HepG2 (cell line): ENCODE data around the gene CDKN2C. TPM values are rescaled to one million over a fixed set of nuclear protein-coding genes. Genes with fewer than 3 reads are reported as not detected.
A peak's percentile ranks its signal among the peaks of the same experiment; 100 is the strongest.

Experiments
- ARID2 ChIP-seq: sonication (generic); formaldehyde crosslinking; IDR thresholded peaks from 2 replicates; pipeline ENCODE4 v1.8.1; 2022; ENCODE audit warnings: mild to moderate bottlenecking, missing genetic modification reagents, borderline replicate concordance
- FOXJ3 ChIP-seq: sonication (generic); formaldehyde crosslinking; IDR thresholded peaks from 2 replicates; pipeline ENCODE4 v1.4.0; 2020; ENCODE audit warnings: missing genetic modification reagents, mild to moderate bottlenecking, borderline replicate concordance
- FOXK2 ChIP-seq: fragments of 450-650 bp; IDR thresholded peaks from 2 replicates; pipeline ENCODE4 v1.6.1; 2016
- HMGA1 ChIP-seq: sonication (generic); formaldehyde crosslinking; conservative IDR thresholded peaks from 2 replicates; pipeline ENCODE4 v1.4.0; 2020; ENCODE audit warnings: missing genetic modification reagents
- KDM3A ChIP-seq: IDR thresholded peaks from 2 replicates; pipeline ENCODE4 v1.6.1; 2018; ENCODE audit warnings: low read depth, missing compliant biosample characterization
- KDM5A ChIP-seq: fragments of 200-600 bp; sonication (generic); IDR thresholded peaks from 2 replicates; pipeline ENCODE4 v1.7.0; 2018; ENCODE audit warnings: antibody characterized with exemption, mild to moderate bottlenecking, low read length, borderline replicate concordance
- MEIS1 ChIP-seq: sonication (generic); formaldehyde crosslinking; IDR thresholded peaks from 2 replicates; pipeline ENCODE4 v1.9.0; 2021; ENCODE audit warnings: mild to moderate bottlenecking, missing genetic modification reagents, moderate library complexity, borderline replicate concordance
- MTF2 ChIP-seq: sonication (generic); formaldehyde crosslinking; IDR thresholded peaks from 2 replicates; pipeline ENCODE4 v1.5.0; 2020; ENCODE audit warnings: missing genetic modification reagents, borderline replicate concordance
- PAX8 ChIP-seq: sonication (generic); formaldehyde crosslinking; IDR thresholded peaks from 2 replicates; pipeline ENCODE4 v1.8.0; 2022; ENCODE audit warnings: mild to moderate bottlenecking, missing genetic modification reagents, borderline replicate concordance
- PAXIP1 ChIP-seq: sonication (generic); formaldehyde crosslinking; conservative IDR thresholded peaks from 2 replicates; pipeline ENCODE4 v1.4.0; 2020; ENCODE audit warnings: mild to moderate bottlenecking, missing genetic modification reagents, moderate library complexity
- POLR2G ChIP-seq: fragments of 200-400 bp; formaldehyde crosslinking; IDR thresholded peaks from 2 replicates; pipeline ENCODE4 v1.6.1; 2018; ENCODE audit warnings: mild to moderate bottlenecking, low read depth, low read length, moderate library complexity
- SAP130 ChIP-seq: IDR thresholded peaks from 2 replicates; pipeline ENCODE4 v1.6.1; 2016; ENCODE audit warnings: low read depth
- SOX5 ChIP-seq: IDR thresholded peaks from 2 replicates; pipeline ENCODE4 v1.6.1; 2016; ENCODE audit warnings: borderline replicate concordance
- SRSF1 ChIP-seq: fragments of 200-400 bp; formaldehyde crosslinking; optimal IDR thresholded peaks from 2 replicates; pipeline ENCODE3; 2017; ENCODE audit warnings: mild to moderate bottlenecking, low read depth, low read length, moderate library complexity
- ZC3H13 ChIP-seq: sonication (generic); formaldehyde crosslinking; IDR thresholded peaks from 2 replicates; pipeline ENCODE4 v1.8.1; 2023; ENCODE audit warnings: mild to moderate bottlenecking, missing genetic modification reagents, moderate library complexity
- ZFP37 ChIP-seq: sonication (generic); formaldehyde crosslinking; IDR thresholded peaks from 2 replicates; pipeline ENCODE4 v1.4.0; 2020; ENCODE audit warnings: missing genetic modification reagents, borderline replicate concordance
- ZNF280D ChIP-seq: sonication (generic); formaldehyde crosslinking; IDR thresholded peaks from 2 replicates; pipeline ENCODE4 v1.5.1; 2020; ENCODE audit warnings: mild to moderate bottlenecking, missing genetic modification reagents
- ZNF343 ChIP-seq: sonication (generic); formaldehyde crosslinking; IDR thresholded peaks from 2 replicates; pipeline ENCODE4 v1.4.0; 2020; ENCODE audit warnings: mild to moderate bottlenecking, missing genetic modification reagents
- ZNF382 ChIP-seq: sonication (generic); formaldehyde crosslinking; IDR thresholded peaks from 2 replicates; pipeline ENCODE4 v1.5.0; 2020; ENCODE audit warnings: missing genetic modification reagents, mild to moderate bottlenecking, borderline replicate concordance
- ZNF441 ChIP-seq: sonication (generic); formaldehyde crosslinking; IDR thresholded peaks from 2 replicates; pipeline ENCODE4 v1.7.0; 2021; ENCODE audit warnings: missing genetic modification reagents, borderline replicate concordance
- ZNF576 ChIP-seq: sonication (generic); formaldehyde crosslinking; IDR thresholded peaks from 2 replicates; pipeline ENCODE4 v1.4.0; 2020; ENCODE audit warnings: mild to moderate bottlenecking, missing genetic modification reagents
- ZNF75D ChIP-seq: sonication (generic); formaldehyde crosslinking; IDR thresholded peaks from 2 replicates; pipeline ENCODE4 v1.8.1; 2023; ENCODE audit warnings: missing genetic modification reagents, mild to moderate bottlenecking, borderline replicate concordance
- ZNF776 ChIP-seq: sonication (generic); formaldehyde crosslinking; IDR thresholded peaks from 2 replicates; pipeline ENCODE4 v1.4.0; 2020; ENCODE audit warnings: mild to moderate bottlenecking, missing genetic modification reagents
- ZNF792 ChIP-seq: IDR thresholded peaks from 2 replicates; pipeline ENCODE4 v1.6.1; 2016
- polyA plus RNA-seq, 8 experiments: library from polyadenylated mRNA; depleted of rRNA in 3 of 8; stranded (reverse) in 7 of 8; unstranded in 1 of 8; fragments of >200 nt; fragmentation: Illumina TruSeq in 4 of 8; extraction: Trizol in 4 of 8; gene quantifications; 2 replicates each; pipeline versions ENCODE4 v1.2.1 to v1.2.3, GENCODE V29; 2011 to 2016; ENCODE audit warnings: low read depth in 4 of 8, missing spikeins in 1 of 8, mixed read lengths in 1 of 8; ENCODE audit not compliant: insufficient read depth in 1 of 8
- total RNA-seq, 5 experiments: library from RNA; depleted of rRNA; stranded (reverse); fragments of >200 nt; fragmentation: Illumina TruSeq; extraction: Trizol; gene quantifications; 2 replicates each; pipeline ENCODE4 v1.2.3, GENCODE V29; 2016; ENCODE audit warnings: low read depth in 1 of 5

Gene CDKN2C
- total and polyA plus RNA-seq, 2 of the 13 experiments (the other 11 are each of a cell fraction or from before 2014, with no cell fraction given): 7.8 to 13.7 TPM

- TF ChIP-seq ZNF280D (CRISPR knock-in tag) (no peak), MEIS1 (CRISPR knock-in tag) (no peak), HMGA1 (no peak), FOXJ3 (CRISPR knock-in tag) (no peak), MTF2 (CRISPR knock-in tag) (no peak), PAXIP1 (CRISPR knock-in tag) (0 out of 2 replicates have a peak, but pooled peaks have one; percentile 2), POLR2G (peak; percentile 35; the same call in 1 of the 2 replicates), ZNF343 (CRISPR knock-in tag) (no peak), SOX5 (no peak), ZNF792 (0 out of 2 replicates have a peak, but pooled peaks have one; percentile 23), ZNF75D (CRISPR knock-in tag) (no peak), ZC3H13 (CRISPR knock-in tag) (no peak), ARID2 (CRISPR knock-in tag) (no peak), KDM3A (CRISPR knock-in tag) (no peak), ZNF776 (CRISPR knock-in tag) (peak; percentile 6; the same call in 1 of the 2 replicates), SRSF1 (peak; percentile 29), ZNF382 (no peak), FOXK2 (no peak), SAP130 (CRISPR knock-in tag) (peak; percentile 19; the same call in 1 of the 2 replicates), PAX8 (no peak), ZFP37 (no peak), ZNF576 (CRISPR knock-in tag) (no peak), ZNF441 (CRISPR knock-in tag) (no peak), KDM5A (no peak)
These were observed 7.0 kb downstream of the CDKN2C start (continued) for GRCh38 chr1:50976890-50977574.
